ENCODE data around the gene ST6GAL1.
"Not testable (repeated sequence)": the region's sequence is repeated elsewhere in the genome, so short reads cannot be mapped to it uniquely, and the experiment has no call there.

Gene ST6GAL1

GRCh38 chr3:187002915-187003314, 72.6 kb downstream of the ST6GAL1 start:
- Histone ChIP-seq H3K36me3 (ENCODE audit: insufficient read depth, low read length) (no peaks in the 10 kb centered on the region), H3K9me3 (replicated peaks; ENCODE audit: low read length) (no peaks in the 10 kb centered on the region), H3K4me3 (ENCODE audit: low read length) (no peak overlapping the region), H3K4me2 (ENCODE audit: low read length) (no peak overlapping the region), H3K27me3 (ENCODE audit: control insufficient read depth, insufficient read depth, low read length) (no peaks in the 10 kb centered on the region), H3K9ac (ENCODE audit: low read depth, low read length) (no peak overlapping the region), H3K4me1 (ENCODE audit: control insufficient read depth, insufficient read depth, low read length) (no peaks in the 10 kb centered on the region)

DNA sequence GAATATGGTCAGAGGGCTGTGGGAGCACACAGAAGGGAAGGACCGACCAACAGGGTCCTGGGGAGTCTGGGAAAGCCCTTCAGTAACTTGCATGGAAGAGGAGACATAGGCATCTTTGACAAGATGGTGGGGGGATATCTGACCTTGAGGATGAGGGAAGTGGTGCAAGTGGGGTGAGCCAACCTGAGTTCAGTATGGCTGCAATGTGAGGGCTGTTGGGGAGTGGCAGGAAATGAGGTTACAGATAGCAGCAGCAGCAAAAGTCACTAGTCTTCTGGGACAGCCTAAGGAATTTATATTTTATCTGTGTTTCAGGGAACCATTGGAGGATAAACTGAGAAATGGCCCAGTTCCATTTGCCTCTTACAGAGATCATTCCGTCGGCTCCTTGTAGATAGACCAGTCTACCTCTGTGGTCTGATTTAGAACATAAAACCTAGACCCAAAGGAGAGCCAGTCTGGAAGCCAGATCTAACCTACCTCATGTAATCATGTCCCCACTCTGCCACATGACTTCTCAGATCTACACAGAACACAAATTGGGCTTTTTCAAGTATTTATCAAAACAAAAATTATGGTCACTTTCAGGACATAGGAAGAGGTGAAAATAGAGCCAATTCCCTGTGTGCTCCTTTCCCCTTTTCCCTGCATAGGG, 75.6 kb downstream of the ST6GAL1 start:
- no peak overlapping the region for H3K4me2 ChIP-seq (ENCODE audit: low read length)
- no peaks in the 10 kb centered on the region for H3K36me3 ChIP-seq (ENCODE audit: insufficient read depth, low read length)
- H3K9me3 ChIP-seq (replicated peaks; ENCODE audit: low read length), result no peaks in the 10 kb centered on the region
- H3K27me3 ChIP-seq (ENCODE audit: control insufficient read depth, insufficient read depth, low read length), result no peaks in the 10 kb centered on the region
- no peak overlapping the region for H3K9ac ChIP-seq (ENCODE audit: low read depth, low read length)
- no peak overlapping the region for H3K4me3 ChIP-seq (ENCODE audit: low read length)
- H3K4me1 ChIP-seq (ENCODE audit: control insufficient read depth, insufficient read depth, low read length), result no peaks in the 10 kb centered on the region

DNA sequence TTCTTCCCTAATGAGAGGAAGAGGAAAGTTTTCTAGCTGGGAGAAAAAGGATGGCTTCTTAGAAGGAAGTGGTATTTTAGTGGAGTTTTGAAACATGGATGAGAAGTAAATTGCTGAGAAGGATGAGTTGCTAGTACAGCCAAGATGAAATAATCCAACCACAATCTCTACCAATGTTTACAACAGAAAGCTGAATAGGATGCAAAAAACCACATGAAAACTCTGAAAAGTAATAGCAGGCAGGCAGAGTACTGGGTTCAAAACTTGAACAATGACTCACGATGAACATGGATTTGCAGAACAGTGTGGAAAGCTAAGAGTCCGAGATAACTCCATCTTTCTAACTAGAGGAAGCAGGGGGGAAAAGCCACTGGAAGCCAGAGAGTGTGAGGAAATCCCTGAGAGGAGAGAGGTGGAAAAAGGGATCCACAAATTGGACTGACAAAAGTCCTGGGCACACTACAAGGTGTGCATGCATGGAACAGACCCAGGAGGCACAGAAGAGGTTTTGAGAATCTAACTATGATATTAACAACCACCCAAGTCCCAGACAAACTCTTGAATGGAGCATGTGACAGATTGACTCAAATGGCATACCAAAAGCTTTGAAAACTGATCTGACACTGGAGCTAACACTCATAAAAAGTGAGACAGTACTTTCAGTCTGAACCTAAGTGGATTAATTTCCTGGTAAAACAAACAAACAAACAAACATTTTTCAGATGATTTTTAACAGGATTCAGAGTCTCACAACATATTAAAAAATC, 76.7 kb downstream of the ST6GAL1 start:
- H3K4me2 ChIP-seq (ENCODE audit: low read length), result no peak overlapping the region
- H3K36me3 ChIP-seq (ENCODE audit: insufficient read depth, low read length), result no peaks in the 10 kb centered on the region
- H3K27me3 ChIP-seq (ENCODE audit: control insufficient read depth, insufficient read depth, low read length), result no peaks in the 10 kb centered on the region
- H3K9ac ChIP-seq (ENCODE audit: low read depth, low read length), result no peak overlapping the region
- H3K4me3 ChIP-seq (ENCODE audit: low read length), result no peak overlapping the region
- H3K4me1 ChIP-seq (ENCODE audit: control insufficient read depth, insufficient read depth, low read length), result no peaks in the 10 kb centered on the region
- H3K9me3 ChIP-seq (replicated peaks; ENCODE audit: low read length), result no peaks in the 10 kb centered on the region

GRCh38 chr3:187010382-187010781, 80.1 kb downstream of the ST6GAL1 start:
- H3K4me1 ChIP-seq (ENCODE audit: control insufficient read depth, insufficient read depth, low read length), result peaks cover 21% of the 10 kb centered on the region
- H3K4me3 ChIP-seq (ENCODE audit: low read length); H3K9me3 ChIP-seq (replicated peaks; ENCODE audit: low read length): not testable (repeated sequence)

DNA sequence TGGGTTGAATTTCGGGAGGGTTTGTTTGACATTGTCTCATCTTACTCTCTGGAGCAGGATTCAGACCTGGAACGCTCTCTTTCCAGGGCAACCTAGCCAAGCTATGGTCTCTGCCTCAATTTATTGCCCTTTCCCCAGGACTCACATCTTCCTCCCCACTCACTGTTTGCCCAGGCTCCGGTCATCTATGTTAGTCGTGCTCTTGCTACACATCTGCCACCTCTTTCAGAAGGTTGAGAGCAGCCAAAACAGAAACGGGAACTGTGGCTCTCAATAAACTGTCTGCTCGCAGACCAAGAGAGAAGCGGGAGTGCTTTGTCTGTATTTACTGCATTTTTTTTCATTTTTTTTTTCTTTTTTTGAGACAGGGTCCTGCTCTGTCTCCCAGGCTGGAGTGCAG, 81.6 kb downstream of the ST6GAL1 start:
- Histone ChIP-seq H3K9ac (ENCODE audit: low read depth, low read length) (no peak overlapping the region), H3K9me3 (replicated peaks; ENCODE audit: low read length) (no peaks in the 10 kb centered on the region), H3K4me2 (ENCODE audit: low read length) (no peak overlapping the region), H3K27me3 (ENCODE audit: control insufficient read depth, insufficient read depth, low read length) (no peaks in the 10 kb centered on the region), H3K4me3 (ENCODE audit: low read length) (no peak overlapping the region), H3K4me1 (ENCODE audit: control insufficient read depth, insufficient read depth, low read length) (peaks cover 21% of the 10 kb centered on the region), H3K36me3 (ENCODE audit: insufficient read depth, low read length) (no peaks in the 10 kb centered on the region)

More at GRCh38 chr3:187010382-187010781, 80.1 kb downstream of the ST6GAL1 start:
- H3K27me3 ChIP-seq (ENCODE audit: control insufficient read depth, insufficient read depth, low read length); H3K9ac ChIP-seq (ENCODE audit: low read depth, low read length); H3K4me2 ChIP-seq (ENCODE audit: low read length); H3K36me3 ChIP-seq (ENCODE audit: insufficient read depth, low read length): not testable (repeated sequence)

DNA sequence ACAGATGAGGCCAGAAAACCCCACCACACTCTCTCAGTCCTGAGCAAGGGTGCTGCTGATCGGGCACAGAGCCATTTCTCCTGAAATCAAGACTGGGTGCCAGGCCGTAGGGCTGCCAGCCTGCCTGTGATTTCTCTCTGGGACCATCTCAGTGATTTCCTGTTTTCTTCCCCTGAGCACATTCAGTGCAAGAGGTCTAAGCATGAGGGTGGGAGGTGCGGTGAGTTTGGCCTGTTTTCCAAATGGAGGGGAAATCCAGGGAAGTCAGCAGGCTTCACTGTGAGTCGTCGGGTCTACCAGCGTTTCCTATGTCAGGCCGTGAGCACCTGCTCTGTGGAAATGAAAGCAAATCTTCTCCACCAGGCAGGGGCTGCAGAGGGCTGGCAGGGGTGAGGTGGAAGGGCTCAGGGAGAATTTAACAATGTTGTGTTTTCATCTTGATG, 82.3 kb downstream of the ST6GAL1 start:
- H3K9ac ChIP-seq (ENCODE audit: low read depth, low read length), result no peak overlapping the region
- peak overlapping the region; percentile 19 for H3K4me2 ChIP-seq (ENCODE audit: low read length)
- no peak overlapping the region for H3K4me3 ChIP-seq (ENCODE audit: low read length)
- no peaks in the 10 kb centered on the region for H3K27me3 ChIP-seq (ENCODE audit: control insufficient read depth, insufficient read depth, low read length)
- H3K4me1 ChIP-seq (ENCODE audit: control insufficient read depth, insufficient read depth, low read length), result peaks cover 21% of the 10 kb centered on the region
- H3K9me3 ChIP-seq (replicated peaks; ENCODE audit: low read length), result no peaks in the 10 kb centered on the region
- no peaks in the 10 kb centered on the region for H3K36me3 ChIP-seq (ENCODE audit: insufficient read depth, low read length)

- Histone ChIP-seq H3K27me3 (ENCODE audit: control insufficient read depth, insufficient read depth, low read length) (no peaks in the 10 kb centered on the region), H3K4me2 (ENCODE audit: low read length) (peak overlapping the region; percentile 19), H3K9ac (ENCODE audit: low read depth, low read length) (no peak overlapping the region), H3K36me3 (ENCODE audit: insufficient read depth, low read length) (no peaks in the 10 kb centered on the region), H3K4me1 (ENCODE audit: control insufficient read depth, insufficient read depth, low read length) (peaks cover 21% of the 10 kb centered on the region), H3K9me3 (replicated peaks; ENCODE audit: low read length) (no peaks in the 10 kb centered on the region), H3K4me3 (ENCODE audit: low read length) (no peak overlapping the region)
These were observed 82.9 kb downstream of the ST6GAL1 start for GRCh38 chr3:187013159-187013716.

- Histone ChIP-seq H3K4me2 (ENCODE audit: low read length) (no peak overlapping the region), H3K27me3 (ENCODE audit: control insufficient read depth, insufficient read depth, low read length) (no peaks in the 10 kb centered on the region), H3K4me3 (ENCODE audit: low read length) (no peak overlapping the region), H3K4me1 (ENCODE audit: control insufficient read depth, insufficient read depth, low read length) (peaks cover 21% of the 10 kb centered on the region), H3K9me3 (replicated peaks; ENCODE audit: low read length) (no peaks in the 10 kb centered on the region), H3K36me3 (ENCODE audit: insufficient read depth, low read length) (no peaks in the 10 kb centered on the region), H3K9ac (ENCODE audit: low read depth, low read length) (no peak overlapping the region)
These were observed 84.1 kb downstream of the ST6GAL1 start for GRCh38 chr3:187014417-187014864.

DNA sequence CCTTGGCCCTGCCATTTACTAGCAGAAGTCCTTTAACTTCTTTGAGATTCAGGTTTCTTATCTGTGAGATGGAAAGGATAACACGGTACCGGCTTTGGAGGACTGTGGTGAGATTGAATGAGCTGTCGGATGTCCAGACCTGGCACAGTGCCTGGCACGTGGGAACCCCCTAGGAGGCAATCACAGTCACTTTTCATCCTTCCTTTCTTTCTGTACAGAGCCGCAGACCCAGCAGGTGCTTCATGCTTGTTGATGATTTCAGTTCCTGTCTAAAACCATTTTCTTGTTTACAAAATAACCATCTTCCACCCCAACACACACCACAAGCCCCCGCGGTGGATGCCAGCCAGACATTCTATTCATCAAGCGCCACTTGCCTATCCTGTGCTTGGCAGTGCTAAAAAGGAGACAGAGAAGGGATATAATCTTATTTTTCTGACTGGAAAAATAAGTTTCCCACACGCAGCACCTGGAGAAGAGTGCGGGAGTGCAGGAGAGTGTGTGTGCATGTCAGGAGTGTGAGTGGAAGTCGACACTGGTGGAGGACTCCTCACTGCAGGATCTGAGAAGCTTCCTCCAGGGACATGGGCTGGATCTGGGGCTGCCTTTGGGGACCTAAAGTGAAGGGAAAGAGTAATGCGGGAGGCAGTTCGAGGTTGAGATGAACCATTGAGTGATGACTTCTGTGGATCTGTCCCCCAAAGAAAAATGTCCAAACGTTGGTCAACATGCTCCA, 85.7 kb downstream of the ST6GAL1 start:
- Histone ChIP-seq H3K36me3 (ENCODE audit: insufficient read depth, low read length) (no peaks in the 10 kb centered on the region), H3K4me1 (ENCODE audit: control insufficient read depth, insufficient read depth, low read length) (peaks cover 21% of the 10 kb centered on the region), H3K4me2 (ENCODE audit: low read length) (no peak overlapping the region), H3K9me3 (replicated peaks; ENCODE audit: low read length) (no peaks in the 10 kb centered on the region), H3K27me3 (ENCODE audit: control insufficient read depth, insufficient read depth, low read length) (no peaks in the 10 kb centered on the region), H3K4me3 (ENCODE audit: low read length) (no peak overlapping the region), H3K9ac (ENCODE audit: low read depth, low read length) (no peak overlapping the region)

DNA sequence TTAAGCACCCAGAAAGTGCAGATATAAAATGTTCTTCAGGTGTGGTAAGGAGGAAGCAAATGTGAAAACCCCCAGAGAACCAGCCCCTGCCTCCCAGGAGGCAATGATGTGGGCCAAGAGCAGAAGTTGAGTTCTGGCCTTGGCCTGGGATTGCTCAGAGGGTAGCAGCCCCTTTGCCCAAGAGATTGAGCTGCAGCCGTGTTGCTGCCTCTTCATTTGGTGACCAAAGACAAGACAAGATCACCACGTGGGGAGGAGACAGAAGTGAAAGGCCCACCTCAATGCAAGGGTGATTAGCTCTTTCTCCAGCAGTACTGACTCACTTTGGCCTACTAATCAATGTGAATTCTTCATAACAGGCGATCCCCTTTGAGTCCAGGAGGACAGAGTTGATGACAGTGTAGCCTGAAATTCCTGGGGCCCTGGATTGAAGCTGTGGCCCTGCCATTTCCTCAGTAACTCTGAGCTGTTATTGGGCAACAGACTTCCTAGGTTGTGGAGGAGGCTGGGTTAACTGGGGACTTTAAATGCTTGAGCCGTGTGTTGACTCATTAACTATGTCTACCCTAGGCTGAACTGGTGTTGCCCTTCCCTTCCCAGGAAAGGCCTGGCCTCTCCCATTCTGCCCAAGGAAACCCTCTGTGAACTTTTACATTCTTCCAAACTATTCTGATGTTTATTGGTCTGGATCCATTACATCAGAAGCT, 86.5 kb downstream of the ST6GAL1 start:
- Histone ChIP-seq H3K4me1 (ENCODE audit: control insufficient read depth, insufficient read depth, low read length) (peaks cover 21% of the 10 kb centered on the region), H3K36me3 (ENCODE audit: insufficient read depth, low read length) (no peaks in the 10 kb centered on the region), H3K4me2 (ENCODE audit: low read length) (no peak overlapping the region), H3K9ac (ENCODE audit: low read depth, low read length) (no peak overlapping the region), H3K4me3 (ENCODE audit: low read length) (no peak overlapping the region), H3K27me3 (ENCODE audit: control insufficient read depth, insufficient read depth, low read length) (no peaks in the 10 kb centered on the region), H3K9me3 (replicated peaks; ENCODE audit: low read length) (no peaks in the 10 kb centered on the region)

All from skeletal muscle satellite cell (primary cell).